Glutamatergic neuron (in vitro differentiated cells): ENCODE results near the gene KAT8. TPM values are rescaled to one million over a fixed set of nuclear protein-coding genes. Genes with fewer than 3 reads are reported as not detected.
"Not testable (repeated sequence)": the region's sequence is repeated elsewhere in the genome, so short reads cannot be mapped to it uniquely, and the experiment has no call there.

Source experiments
- DNase-seq: peaks from one replicate; pipeline ENCODE4 v3.0.0; 2022
- H3K27ac Mint-ChIP-seq: one replicate; pipeline ENCODE4 v1.8.0; 2020; ENCODE audit warnings: mild to moderate bottlenecking, mixed read lengths, inconsistent platforms; ENCODE audit not compliant: unreplicated experiment
- H3K27me3 Mint-ChIP-seq: one replicate; pipeline ENCODE4 v1.8.0; 2020; ENCODE audit warnings: mild to moderate bottlenecking, moderate library complexity, mixed read lengths, inconsistent platforms; ENCODE audit not compliant: unreplicated experiment
- H3K36me3 Mint-ChIP-seq: one replicate; pipeline ENCODE4 v1.8.0; 2020; ENCODE audit warnings: mild to moderate bottlenecking, mixed read lengths, inconsistent platforms; ENCODE audit not compliant: unreplicated experiment
- H3K4me1 Mint-ChIP-seq: one replicate; pipeline ENCODE4 v1.8.0; 2020; ENCODE audit warnings: mild to moderate bottlenecking, low read depth, mixed read lengths, inconsistent platforms; ENCODE audit not compliant: unreplicated experiment
- H3K4me3 Mint-ChIP-seq: one replicate; pipeline ENCODE4 v1.8.0; 2020; ENCODE audit warnings: mild to moderate bottlenecking, mixed read lengths, inconsistent platforms; ENCODE audit not compliant: unreplicated experiment
- H3K9me3 Mint-ChIP-seq: one replicate; pipeline ENCODE4 v1.8.0; 2020; ENCODE audit warnings: mild to moderate bottlenecking, moderate library complexity, mixed read lengths, inconsistent platforms; ENCODE audit not compliant: unreplicated experiment
- CTCF ChIP-seq: fragments of 200-600 bp; sonication (generic); IDR thresholded peaks from one replicate; pipeline ENCODE4 v1.5.0; 2021; ENCODE audit not compliant: partially characterized antibody, unreplicated experiment
- total RNA-seq: library from RNA; stranded (reverse); fragmentation: NEBNext Ultra II Directional; extraction: Animal tissue kit (Norgen Biotek cat#: 25700); gene quantifications from one replicate; pipeline ENCODE4 v1.2.1, GENCODE V29; 2021; ENCODE audit not compliant: unreplicated experiment

KAT8 gene
- total RNA-seq, 1 donor from 2014 or later = 61.2 TPM

GRCh38 chr16:31134091-31134571 lies 16.7 kb downstream of the KAT8 start:
- peak overlapping the region; percentile 25 for H3K4me3 Mint-ChIP-seq
- DNase-seq = no peak
- H3K4me1 Mint-ChIP-seq = peaks cover 7% of the 10 kb centered on the region
- peaks cover 6% of the 10 kb centered on the region for H3K27me3 Mint-ChIP-seq
- TF ChIP-seq CTCF = no peak
- peaks cover 2% of the 10 kb centered on the region for H3K9me3 Mint-ChIP-seq
- H3K36me3 Mint-ChIP-seq = no peaks in the 10 kb centered on the region
- H3K27ac Mint-ChIP-seq = peak overlapping the region; percentile 33

- Mint-ChIP-seq H3K27ac (no peak overlapping the region), H3K27me3 (peaks cover 6% of the 10 kb centered on the region), H3K9me3 (peaks cover 2% of the 10 kb centered on the region), H3K36me3 (no peaks in the 10 kb centered on the region), H3K4me3 (no peak overlapping the region), H3K4me1 (peaks cover 7% of the 10 kb centered on the region)
- no peak for DNase-seq
- TF ChIP-seq CTCF = no peak
Measured at GRCh38 chr16:31134625-31135534, 17.4 kb downstream of the KAT8 start.

- TF ChIP-seq CTCF = no peak
- DNase-seq = no peak
- H3K27ac Mint-ChIP-seq = no peak within 1 kb of the TSS
- no peak within 1 kb of the TSS for H3K4me3 Mint-ChIP-seq
- peaks cover 2% of the 10 kb centered on the region for H3K9me3 Mint-ChIP-seq
- no peaks in the 10 kb centered on the region for H3K36me3 Mint-ChIP-seq
- peaks cover 6% of the 10 kb centered on the region for H3K27me3 Mint-ChIP-seq
- H3K4me1 Mint-ChIP-seq = peaks cover 7% of the 10 kb centered on the region
Measured at GRCh38 chr16:31135535-31136286, 18.2 kb downstream of the KAT8 start, which contains the start of gene PRSS8. TSS of gene PRSS8 (minus strand) at chr16:31135727. CDS start at chr16:31135498, 229 bp downstream.

- no peak overlapping the region for H3K4me3 Mint-ChIP-seq
- peaks cover 7% of the 10 kb centered on the region for H3K4me1 Mint-ChIP-seq
- TF ChIP-seq CTCF = no peak
- peaks cover 6% of the 10 kb centered on the region for H3K27me3 Mint-ChIP-seq
- peaks cover 5% of the 10 kb centered on the region for H3K9me3 Mint-ChIP-seq
- DNase-seq = no peak
- no peak overlapping the region for H3K27ac Mint-ChIP-seq
- no peaks in the 10 kb centered on the region for H3K36me3 Mint-ChIP-seq
Measured at GRCh38 chr16:31136287-31136662, 18.8 kb downstream of the KAT8 start.

- not testable (repeated sequence) for H3K27ac Mint-ChIP-seq, H3K4me1 Mint-ChIP-seq
Measured at GRCh38 chr16:31136822-31137499, 19.5 kb downstream of the KAT8 start.

More at GRCh38 chr16:31136822-31137499, 19.5 kb downstream of the KAT8 start:
- not testable (repeated sequence) for DNase-seq, H3K36me3 Mint-ChIP-seq, H3K9me3 Mint-ChIP-seq, H3K4me3 Mint-ChIP-seq, H3K27me3 Mint-ChIP-seq
